GM19239 (cell line): ENCODE measurements around the gene CLCNKA.

Source experiments
- DNase-seq: peaks from one replicate; pipeline ENCODE4 v3.0.0; 2011; ENCODE audit warnings: low spot score; ENCODE audit not compliant: insufficient read length
- FAIRE-seq: peaks from 2 replicates; lab custom pipeline; 2011; peaks lifted over from hg19 to GRCh38; lab: Jason Lieb, UNC

CLCNKA gene

DNA sequence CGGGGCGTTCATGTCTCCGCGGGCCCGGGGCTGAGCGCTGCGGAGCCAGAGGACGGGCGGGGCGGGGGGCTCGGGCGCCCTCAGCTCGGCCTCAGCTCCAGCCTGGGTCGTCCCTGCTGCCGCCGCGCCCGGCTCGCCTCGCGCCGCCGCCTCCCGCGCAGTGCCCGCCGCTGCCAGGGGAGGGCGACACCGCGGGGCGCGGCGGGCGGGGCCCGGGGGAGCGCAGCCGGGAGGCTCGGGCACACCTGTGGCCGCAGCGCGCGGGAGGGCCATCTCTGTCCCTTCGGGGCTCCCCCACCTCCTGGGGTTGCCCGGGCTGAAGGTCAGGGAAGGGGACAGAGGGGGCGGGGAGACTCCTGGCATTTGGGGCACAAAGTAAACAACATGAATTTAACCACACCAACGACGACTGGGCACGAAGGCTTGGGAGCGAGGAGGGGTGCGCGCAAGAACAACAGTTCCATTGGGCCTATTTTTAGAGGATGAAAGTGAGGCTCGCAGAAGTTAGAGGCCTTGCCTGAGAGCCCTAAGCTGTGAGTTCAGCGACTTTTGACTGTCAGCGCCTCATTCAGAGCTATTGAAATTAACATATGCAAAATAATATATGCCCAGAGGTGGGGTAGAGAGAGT lies 51.8 kb downstream of the CLCNKA start, which contains the start of gene FAM131C:
TSS of gene FAM131C (minus strand) at position 162 of the 630 bp plus-strand sequence. CDS start 209 bp downstream, outside the sequence.
- no peak for FAIRE-seq
- peak; percentile 79 for DNase-seq

GRCh38 chr1:16074217-16074616 lies 52.4 kb downstream of the CLCNKA start:
- FAIRE-seq (no peak), DNase-seq (no peak)

GRCh38 chr1:16075337-16076030 lies 53.6 kb downstream of the CLCNKA start:
- FAIRE-seq (no peak), DNase-seq (no peak)

DNA sequence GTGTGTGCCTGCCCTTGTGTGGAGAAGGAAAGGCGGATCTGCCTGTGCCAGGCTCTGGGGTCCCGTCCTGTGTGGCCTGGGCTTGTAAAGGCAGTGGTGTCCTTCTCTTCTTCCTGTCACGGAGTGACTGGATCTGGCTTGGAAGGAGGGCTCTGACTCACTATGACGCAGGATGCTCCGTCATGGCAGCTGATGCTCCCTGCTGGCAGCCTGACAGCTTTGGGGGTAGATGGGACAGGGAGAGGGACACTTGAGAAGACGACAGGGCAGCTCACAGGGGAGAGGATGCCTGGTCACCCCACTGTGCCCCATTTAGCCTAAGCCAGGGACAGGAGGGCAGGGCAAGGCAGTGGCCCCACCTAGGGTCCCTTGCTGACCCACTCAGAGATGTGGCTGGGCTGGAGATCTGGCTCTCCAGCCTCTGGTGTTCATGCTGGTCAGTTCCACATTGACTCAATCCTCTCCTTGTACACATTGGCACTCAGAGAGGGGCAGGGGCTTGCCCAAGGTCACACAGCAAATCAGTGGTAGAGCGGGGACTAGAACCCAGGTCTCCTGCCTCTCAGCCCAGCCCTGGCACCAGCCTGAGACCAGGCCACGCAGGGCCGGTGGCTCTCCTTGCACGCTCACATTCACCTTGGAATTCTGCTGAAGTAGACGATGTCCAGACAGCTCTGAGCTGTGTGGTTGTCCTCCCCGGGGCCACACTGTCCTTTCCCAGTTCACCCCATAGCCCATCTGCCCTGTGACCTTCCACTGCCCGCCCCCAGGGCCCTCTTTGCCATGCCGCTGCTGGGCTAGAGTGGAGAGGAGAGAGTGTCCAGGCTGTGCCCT lies 54.4 kb downstream of the CLCNKA start:
- FAIRE-seq = no peak
- DNase-seq = no peak

DNA sequence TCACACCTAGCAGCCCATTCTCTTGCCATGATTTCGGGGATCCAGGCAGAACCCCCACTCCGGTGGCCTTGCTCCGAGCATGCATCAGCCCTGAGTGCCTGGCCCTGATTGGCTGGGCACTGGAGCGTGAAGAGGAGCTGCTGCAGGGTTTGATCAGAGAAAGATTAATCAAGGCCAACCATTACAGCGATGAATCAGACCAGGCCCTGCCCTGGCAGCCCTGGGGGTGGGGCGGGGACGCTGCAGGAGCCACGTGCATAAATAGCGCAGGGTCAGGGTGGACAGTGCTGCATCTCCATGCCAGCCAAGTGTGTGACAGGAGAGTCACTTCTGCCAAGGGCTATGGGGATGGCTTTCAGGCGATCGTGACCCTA lies 55.0 kb downstream of the CLCNKA start:
- DNase-seq (no peak), FAIRE-seq (no peak)

DNA sequence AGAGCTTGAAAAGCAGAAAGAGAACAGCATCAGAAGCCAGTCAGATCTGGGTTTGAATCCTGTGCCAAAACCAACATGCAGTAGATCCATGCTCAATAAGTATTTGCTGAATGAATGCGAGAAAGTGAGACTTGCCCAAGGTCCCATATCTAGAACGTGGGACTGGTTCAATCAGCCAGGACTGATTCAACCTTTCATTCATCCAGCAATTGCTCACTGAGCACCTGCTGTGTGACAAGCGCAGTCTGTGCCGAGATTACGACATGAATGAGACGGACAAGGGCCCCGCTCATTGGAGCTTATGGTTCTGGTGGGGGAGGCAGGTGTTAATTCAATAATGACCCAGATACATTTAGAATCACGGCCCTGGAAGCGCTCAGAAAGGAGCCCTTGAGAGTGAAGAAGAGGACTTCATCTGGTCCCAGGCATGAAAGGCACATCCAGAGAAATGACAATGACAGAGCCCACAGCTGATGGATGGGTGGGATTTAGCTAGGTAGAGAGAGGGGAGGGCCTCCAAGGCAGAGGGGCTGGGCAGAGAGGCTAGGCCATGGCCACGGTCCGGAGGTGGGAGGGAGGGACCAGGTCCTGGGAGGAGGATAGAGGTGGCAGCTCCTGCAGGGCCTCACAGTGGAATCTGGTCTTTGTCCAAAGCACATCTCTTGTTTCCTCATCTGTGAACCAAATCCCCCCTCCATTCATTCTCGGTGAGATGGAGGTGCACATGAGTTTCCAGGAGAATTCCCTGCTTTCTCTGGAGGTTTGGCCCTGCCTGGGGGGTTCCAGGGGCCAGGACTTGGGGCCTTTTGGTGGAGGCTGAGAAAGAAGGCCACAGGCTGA lies 55.8 kb downstream of the CLCNKA start:
- DNase-seq (no peak), FAIRE-seq (no peak)

GRCh38 chr1:16078925-16079656 lies 57.3 kb downstream of the CLCNKA start:
- FAIRE-seq (peak; percentile 77), DNase-seq (peak; percentile 76)

GRCh38 chr1:16080422-16081150 lies 58.8 kb downstream of the CLCNKA start:
- FAIRE-seq = no peak
- no peak for DNase-seq

DNA sequence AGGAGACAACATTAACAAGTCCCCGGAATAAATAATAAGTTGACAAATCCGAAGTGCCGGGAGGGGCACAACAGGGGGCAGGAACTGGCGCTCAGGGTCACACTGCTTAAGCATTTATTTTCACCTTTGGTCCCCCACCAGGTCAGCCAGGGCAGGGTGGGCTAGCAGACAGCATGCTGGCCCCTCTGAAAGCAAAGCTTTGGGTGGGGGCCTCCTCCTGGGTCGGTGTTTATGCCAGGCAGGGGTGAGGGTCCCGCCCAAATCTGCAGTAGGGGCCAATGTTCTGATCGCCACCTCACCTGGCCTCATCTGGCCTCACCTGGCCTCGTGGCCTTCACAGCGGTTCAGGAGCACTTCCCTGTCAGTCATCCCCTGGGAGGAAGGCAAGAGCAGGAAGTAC lies 59.8 kb downstream of the CLCNKA start:
- DNase-seq (no peak), FAIRE-seq (no peak)

DNA sequence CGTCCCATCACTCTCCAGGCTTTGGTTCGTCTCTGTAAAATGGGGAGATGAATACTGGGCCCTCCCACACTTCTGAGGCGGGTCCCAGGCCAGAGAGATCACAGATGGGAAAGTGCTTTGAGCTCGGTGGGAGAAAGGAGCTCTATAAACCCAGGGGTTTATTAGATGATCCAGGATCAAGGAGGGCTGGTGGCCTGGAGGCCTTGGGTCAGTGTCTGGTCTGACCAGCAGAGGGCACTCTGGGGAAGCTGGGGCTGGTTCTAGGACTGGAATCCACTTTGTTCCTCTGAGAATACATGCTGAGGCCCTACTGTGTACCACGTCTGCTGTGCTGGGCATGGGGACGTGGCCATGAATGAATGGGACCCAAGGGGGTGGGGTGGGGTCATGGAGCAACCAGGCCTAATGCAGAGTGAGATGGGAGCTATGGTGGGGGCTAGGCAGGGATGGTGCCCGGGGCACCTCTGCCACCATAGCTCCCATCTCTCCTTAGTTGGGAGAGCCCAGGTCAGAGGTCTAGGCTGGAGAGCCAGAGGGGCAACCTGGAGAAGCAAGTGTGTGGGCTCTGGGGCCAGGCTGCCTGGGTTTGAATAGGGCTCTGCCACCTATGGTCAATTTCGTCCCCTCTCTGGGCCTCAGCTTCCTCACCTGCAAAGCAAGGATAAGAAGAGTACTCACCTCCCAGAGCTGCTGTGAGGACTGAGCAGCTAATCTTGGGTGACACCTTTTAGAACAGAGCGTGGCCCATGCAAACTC lies 60.6 kb downstream of the CLCNKA start:
- FAIRE-seq = peak; percentile 31
- DNase-seq = peak; percentile 61

- no peak for FAIRE-seq
- no peak for DNase-seq
These were observed 61.6 kb downstream of the CLCNKA start for GRCh38 chr1:16083486-16083885.
